IMR-90 (cell line): ENCODE measurements around the gene ZNF639. TPM values are rescaled to one million over a fixed set of nuclear protein-coding genes. Genes with fewer than 3 reads are reported as not detected.

ENCODE experiments used
- ATAC-seq: fragments of 200-7000 bp; cut with Tn5 transposase; 2 replicates; pipeline ENCODE4 v1.9.1; 2020; ENCODE audit warnings: low read depth, mild to moderate bottlenecking, moderate library complexity
- BruUV-seq: library from RNA; stranded (reverse); fragments of 400-500 nt; replicated peaks from 2 replicates; lab custom pipeline; 2021; lab: Mats Ljungman, UMichigan
- CTCF ChIA-PET: fragments of 300-600 bp; formaldehyde crosslinking; extraction: SDS; loops from one replicate; lab custom pipeline; 2021; ENCODE audit warnings: antibody characterized with exemption; lab: Yijun Ruan, JAX
- POLR2A ChIA-PET: fragments of 300-600 bp; sonication (Branson Sonifier 250); formaldehyde crosslinking; loops from one replicate; lab custom pipeline; 2022; ENCODE audit warnings: antibody characterized with exemption; ENCODE audit not compliant: unreplicated experiment; lab: Charles Lee
- DNase-seq: peaks from one replicate; pipeline ENCODE4 v3.0.0; 2013
- H2AFZ ChIP-seq: replicated peaks from 2 replicates; pipeline ENCODE3; 2013; ENCODE audit warnings: low read length, mild to moderate bottlenecking; ENCODE audit not compliant: poor library complexity
- H2AK5ac ChIP-seq: 2 replicates; pipeline ENCODE4 v1.6.1; 2013; ENCODE audit warnings: low read depth, low read length, inconsistent platforms
- H2AK9ac ChIP-seq: replicated peaks from 2 replicates; pipeline ENCODE3; 2013; ENCODE audit warnings: mild to moderate bottlenecking, low read depth, low read length, moderate library complexity; ENCODE audit not compliant: poor library complexity
- H2BK120ac ChIP-seq: 2 replicates; pipeline ENCODE4 v1.6.1; 2013; ENCODE audit warnings: low read depth, low read length, inconsistent platforms
- H2BK15ac ChIP-seq: 3 replicates; pipeline ENCODE4 v1.6.1; 2013; ENCODE audit warnings: low read depth, low read length, inconsistent platforms
- H2BK20ac ChIP-seq: 2 replicates; pipeline ENCODE4 v1.6.1; 2013; ENCODE audit warnings: low read depth, mild to moderate bottlenecking, inconsistent platforms, low read length, moderate library complexity
- H2BK5ac ChIP-seq: 2 replicates; pipeline ENCODE4 v1.6.1; 2013; ENCODE audit warnings: mild to moderate bottlenecking, low read depth, low read length, inconsistent platforms; ENCODE audit not compliant: poor library complexity, severe bottlenecking
- H3K14ac ChIP-seq: replicated peaks from 2 replicates; pipeline ENCODE4 v1.6.1; 2013; ENCODE audit warnings: low read depth, low read length, inconsistent platforms
- H3K18ac ChIP-seq: 2 replicates; pipeline ENCODE4 v1.6.1; 2013; ENCODE audit warnings: low read depth, low read length, control low read depth
- H3K23ac ChIP-seq: 2 replicates; pipeline ENCODE4 v1.6.1; 2013; ENCODE audit warnings: low read depth, low read length, inconsistent platforms
- H3K27ac ChIP-seq: 2 replicates; pipeline ENCODE4 v1.5.1; 2013; ENCODE audit warnings: mild to moderate bottlenecking, control low read depth, low read length; ENCODE audit not compliant: insufficient read depth
- H3K27me3 ChIP-seq: 2 replicates; pipeline ENCODE4 v1.6.1; 2013; ENCODE audit warnings: low read length; ENCODE audit not compliant: control insufficient read depth, insufficient read depth
- H3K36me3 ChIP-seq: 2 replicates; pipeline ENCODE4 v1.6.1; 2013; ENCODE audit warnings: low read length, mixed read lengths; ENCODE audit not compliant: control insufficient read depth, insufficient read depth
- H3K4ac ChIP-seq: 2 replicates; pipeline ENCODE4 v1.6.1; 2013; ENCODE audit warnings: low read depth, low read length, inconsistent platforms
- H3K4me1 ChIP-seq: 2 replicates; pipeline ENCODE4 v1.6.1; 2013; ENCODE audit warnings: low read length, mixed read lengths; ENCODE audit not compliant: control insufficient read depth, insufficient read depth
- H3K4me2 ChIP-seq: 2 replicates; pipeline ENCODE4 v1.6.1; 2013; ENCODE audit warnings: low read depth, mild to moderate bottlenecking, control low read depth, low read length, moderate library complexity
- H3K4me3 ChIP-seq: 2 replicates; pipeline ENCODE4 v1.5.1; 2013; ENCODE audit warnings: low read depth, mild to moderate bottlenecking, control low read depth, low read length, moderate library complexity; ENCODE audit not compliant: insufficient read depth
- H3K56ac ChIP-seq: 2 replicates; pipeline ENCODE4 v1.6.1; 2013; ENCODE audit warnings: low read length, inconsistent platforms; ENCODE audit not compliant: insufficient read depth; ENCODE audit errors: extremely low read depth
- H3K79me1 ChIP-seq, 2 experiments: 2 replicates each; pipeline ENCODE4 v1.6.1; 2013; ENCODE audit warnings: low read length in 2 of 2, inconsistent platforms in 1 of 2, low read depth in 1 of 2
- H3K9ac ChIP-seq: 2 replicates; pipeline ENCODE4 v1.6.1; 2013; ENCODE audit warnings: low read depth, low read length, control low read depth
- H3K9me1 ChIP-seq: 2 replicates; pipeline ENCODE4 v1.6.1; 2013; ENCODE audit warnings: low read length, inconsistent platforms; ENCODE audit not compliant: insufficient read depth
- H3K9me3 ChIP-seq: 2 replicates; pipeline ENCODE4 v1.6.1; 2013; ENCODE audit warnings: low read length; ENCODE audit not compliant: control insufficient read depth, insufficient read depth
- H4K20me1 ChIP-seq: 2 replicates; pipeline ENCODE4 v1.6.1; 2013; ENCODE audit warnings: low read length, inconsistent platforms; ENCODE audit not compliant: insufficient read depth
- H4K5ac ChIP-seq: 2 replicates; pipeline ENCODE4 v1.6.1; 2013; ENCODE audit warnings: mild to moderate bottlenecking, low read depth, low read length, control low read depth
- H4K8ac ChIP-seq, 2 experiments: 2 replicates each; pipeline ENCODE4 v1.6.1; 2013; ENCODE audit warnings: low read depth in 2 of 2, low read length in 2 of 2, control low read depth in 1 of 2, inconsistent platforms in 1 of 2
- H4K91ac ChIP-seq: 2 replicates; pipeline ENCODE4 v1.6.1; 2013; ENCODE audit warnings: low read depth, low read length, inconsistent platforms; ENCODE audit not compliant: insufficient read depth
- CHD1 ChIP-seq: IDR thresholded peaks from 2 replicates; pipeline ENCODE4 v1.6.1; 2012; ENCODE audit warnings: low read depth, low read length, improper control_type of control experiment
- MAFK ChIP-seq: IDR thresholded peaks from 2 replicates; pipeline ENCODE4 v1.6.1; 2012; ENCODE audit warnings: low read depth, low read length, improper control_type of control experiment
- MXI1 ChIP-seq: IDR thresholded peaks from 2 replicates; pipeline ENCODE4 v1.6.1; 2012; ENCODE audit warnings: low read depth, mild to moderate bottlenecking, low read length, moderate library complexity, borderline replicate concordance
- POLR2A ChIP-seq: IDR thresholded peaks from 2 replicates; pipeline ENCODE4 v1.6.1; 2012; ENCODE audit warnings: mild to moderate bottlenecking, low read depth, low read length
- WGBS, 2 experiments: methylation state at CpG; one replicate each; pipeline versions ENCODE4 v1.1.5 to v1.1.7; 2013; ENCODE audit warnings: missing lambda C conversion rate in 2 of 2; ENCODE audit not compliant: insufficient read length in 1 of 2; ENCODE audit errors: extremely low coverage in 2 of 2; 5-methylcytosine and 5-hydroxymethylcytosine counted together
- dilution Hi-C: fragments of 300-500 bp; cut with HindIII; formaldehyde crosslinking; loops from one replicate; pipeline ENCODE4 v1.14.3; 2018; ENCODE audit warnings: low sequenced_read_pairs; ENCODE audit not compliant: unreplicated experiment
- in situ Hi-C: fragments of 300-500 bp; cut with MboI; formaldehyde crosslinking; loops from 3 replicates; pipeline ENCODE4 v1.14.3; 2019; ENCODE audit warnings: low sequenced_read_pairs, inconsistent platforms, mixed read lengths
- intact Hi-C: fragments of 100-400 bp; cut with micrococcal nuclease; formaldehyde crosslinking; loops from 2 replicates; pipeline ENCODE4 v1.10.0; 2022
- polyA plus RNA-seq, 3 experiments: library from polyadenylated mRNA; depleted of rRNA; stranded (reverse); fragments of >200 nt; gene quantifications; 2 replicates each; pipeline ENCODE4 v1.2.3, GENCODE V29; 2012; ENCODE audit warnings: low replicate concordance in 1 of 3
- total RNA-seq: library from RNA; depleted of rRNA; stranded (reverse); fragments of >200 nt; gene quantifications from 2 replicates; pipeline ENCODE4 v1.2.3, GENCODE V29; 2012
- TF ChIP-seq, protein P1 (sequence below): fragments of 150-350 bp; IDR thresholded peaks from 2 replicates; pipeline ENCODE4 v1.6.1; 2016; ENCODE audit warnings: low read depth, mild to moderate bottlenecking, low read length, moderate library complexity, borderline replicate concordance

ZNF639 gene
- total and polyA plus RNA-seq, 2 of the 4 experiments (the other 2 are of a cell fraction) = 15.9 to 50.5 TPM

- H2AFZ ChIP-seq = peak overlapping the region; percentile 97
- H2BK15ac ChIP-seq = no peak overlapping the region
- BruUV-seq = TSS peak; percentile 46
- ATAC-seq (peak; percentile 71), DNase-seq (peak; percentile 70)
- dilution Hi-C loops = no loop called here
- peak overlapping the region; percentile 24 for H3K18ac ChIP-seq
- H3K9me3 ChIP-seq = no peaks in the 10 kb centered on the region
- H3K36me3 ChIP-seq = peaks cover 3% of the 10 kb centered on the region; the same call in 1 of the 2 replicates
- peak; percentile 51 for TF ChIP-seq POLR2A
- no peak for TF ChIP-seq CHD1
- TF ChIP-seq, protein P1, sequence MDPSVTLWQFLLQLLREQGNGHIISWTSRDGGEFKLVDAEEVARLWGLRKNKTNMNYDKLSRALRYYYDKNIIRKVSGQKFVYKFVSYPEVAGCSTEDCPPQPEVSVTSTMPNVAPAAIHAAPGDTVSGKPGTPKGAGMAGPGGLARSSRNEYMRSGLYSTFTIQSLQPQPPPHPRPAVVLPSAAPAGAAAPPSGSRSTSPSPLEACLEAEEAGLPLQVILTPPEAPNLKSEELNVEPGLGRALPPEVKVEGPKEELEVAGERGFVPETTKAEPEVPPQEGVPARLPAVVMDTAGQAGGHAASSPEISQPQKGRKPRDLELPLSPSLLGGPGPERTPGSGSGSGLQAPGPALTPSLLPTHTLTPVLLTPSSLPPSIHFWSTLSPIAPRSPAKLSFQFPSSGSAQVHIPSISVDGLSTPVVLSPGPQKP = no peak
- no peak for TF ChIP-seq MAFK
- 0 out of 2 replicates have a peak, but pooled peaks have one; percentile 14 for TF ChIP-seq MXI1
- H3K23ac ChIP-seq = peak overlapping the region; percentile 98
- CTCF ChIA-PET = interaction anchor here (0.6 to 1.0 kb wide), 4 partner anchors 172 to 1817 kb away, joined by 3 read pairs; no protein-coding TSS in a partner anchor
- peaks cover 2 to 14% of the 10 kb centered on the region in 2 experiments; a peak in 2 of 4 replicates for H3K79me1 ChIP-seq
- peaks cover 11% of the 10 kb centered on the region; the same call in 1 of the 2 replicates for H4K20me1 ChIP-seq
- peak overlapping the region; percentile 74 for H2BK5ac ChIP-seq
- H4K91ac ChIP-seq = peak overlapping the region; percentile 46; the same call in 1 of the 2 replicates
- no peaks in the 10 kb centered on the region for H3K9me1 ChIP-seq
- in situ Hi-C loops = loop anchor here (5.0 kb wide), 1 partner anchor 176 kb away; the partner anchor contains the start of gene PIK3CA
- H3K56ac ChIP-seq = peak overlapping the region; percentile 92
- H2BK120ac ChIP-seq = 0 out of 2 replicates have a peak overlapping the region, but pooled peaks have one; percentile 29
- peaks cover 3% of the 10 kb centered on the region; the same call in 1 of the 2 replicates for H3K4me1 ChIP-seq
- H2BK20ac ChIP-seq = no peak overlapping the region
- H3K27me3 ChIP-seq = no peaks in the 10 kb centered on the region
- H3K9ac ChIP-seq = peak overlapping the region; percentile 90
- peak overlapping the region; percentile 97 for H2AK9ac ChIP-seq
- peak overlapping the region; percentile 94 for H3K27ac ChIP-seq
- H3K4ac ChIP-seq = peak overlapping the region; percentile 83
- H3K4me2 ChIP-seq = peak overlapping the region; percentile 94; the same call in 1 of the 2 replicates
- peak overlapping the region; percentile 3 for H2AK5ac ChIP-seq
- peak overlapping the region; percentile 52 for H4K5ac ChIP-seq
- WGBS, 2 experiments = 0% methylated on average over 16 of the region's 81 CpGs; no CpG with 5 or more reads in 1 of the 2 experiments
- peak overlapping the region; percentile 88 for H3K14ac ChIP-seq
- intact Hi-C loops = no loop called here
- H3K4me3 ChIP-seq = peak overlapping the region; percentile 97
- H4K8ac ChIP-seq = peak overlapping the region; percentile 35 to 81; a peak in 3 of 4 replicates
- POLR2A ChIA-PET = no interaction called here
These were observed 623 bp downstream of the ZNF639 start for GRCh38 chr3:179323197-179324110.
